Activated CD4-positive, alpha-beta T cell treated with anti-CD3 and anti-CD28 coated beads, Interleukin-2, Interleukin-4, amounts not matched to agents 100 ng/mL and 50 ng/mL, durations not matched to agents 16 hours and 8 hours (primary cell): ENCODE data around the gene DDX55.
"Not testable (repeated sequence)": the region's sequence is repeated elsewhere in the genome, so short reads cannot be mapped to it uniquely, and the experiment has no call there.

ENCODE experiments used
- DNase-seq: peaks from one replicate; pipeline ENCODE4 v3.0.0-alpha.2; 2020; ENCODE audit warnings: low spot score

The DDX55 gene

GRCh38 chr12:123601602-123602489 is at the start of gene DDX55:
Gene DDX55, plus strand, starts transcription at chr12:123602099. Its CDS starts 50 bp downstream, at chr12:123602149.
- peak; percentile 86 for DNase-seq

DNA sequence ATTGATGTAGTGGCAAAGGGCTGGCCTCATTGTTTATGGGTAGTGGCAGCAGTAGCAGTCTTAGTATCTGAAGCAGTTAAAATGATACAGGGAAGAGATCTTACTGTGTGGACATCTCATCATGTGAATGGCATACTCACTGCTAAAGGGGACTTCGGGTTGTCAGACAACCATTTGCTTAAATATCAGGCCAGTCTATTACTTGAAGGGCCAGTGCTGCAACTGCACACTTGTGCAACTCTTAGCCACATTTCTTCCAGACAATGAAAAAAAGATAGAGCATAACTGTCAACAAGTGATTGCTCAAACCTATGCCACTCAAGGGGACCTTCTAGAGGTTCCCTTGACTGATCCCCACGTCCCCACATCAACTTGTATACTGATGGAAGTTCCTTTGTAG is 47.8 kb upstream of the DDX55 start:
- DNase-seq = not testable (repeated sequence)

DNA sequence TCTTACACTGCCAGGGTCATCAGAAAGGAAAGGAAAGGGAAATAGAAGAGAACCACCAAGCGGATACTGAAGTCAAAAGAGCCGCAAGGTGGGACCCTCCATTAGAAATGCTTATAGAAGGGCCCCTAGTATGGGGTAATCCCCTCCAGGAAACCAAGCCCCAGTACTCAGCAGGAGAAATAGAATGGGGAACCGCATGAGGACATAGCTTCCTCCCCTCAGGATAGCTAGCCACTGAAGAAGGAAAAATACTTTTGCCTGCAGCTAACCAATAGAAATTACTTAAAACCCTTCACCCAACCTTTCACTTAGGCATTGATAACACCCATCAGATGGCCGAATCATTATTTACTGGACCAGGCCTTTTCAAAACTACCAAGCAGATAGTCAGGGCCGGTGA is 47.1 kb upstream of the DDX55 start:
- not testable (repeated sequence) for DNase-seq

GRCh38 chr12:123558487-123558886 is 43.4 kb upstream of the DDX55 start:
- not testable (repeated sequence) for DNase-seq

GRCh38 chr12:123559468-123559867 is 42.4 kb upstream of the DDX55 start:
- DNase-seq = no peak

DNA sequence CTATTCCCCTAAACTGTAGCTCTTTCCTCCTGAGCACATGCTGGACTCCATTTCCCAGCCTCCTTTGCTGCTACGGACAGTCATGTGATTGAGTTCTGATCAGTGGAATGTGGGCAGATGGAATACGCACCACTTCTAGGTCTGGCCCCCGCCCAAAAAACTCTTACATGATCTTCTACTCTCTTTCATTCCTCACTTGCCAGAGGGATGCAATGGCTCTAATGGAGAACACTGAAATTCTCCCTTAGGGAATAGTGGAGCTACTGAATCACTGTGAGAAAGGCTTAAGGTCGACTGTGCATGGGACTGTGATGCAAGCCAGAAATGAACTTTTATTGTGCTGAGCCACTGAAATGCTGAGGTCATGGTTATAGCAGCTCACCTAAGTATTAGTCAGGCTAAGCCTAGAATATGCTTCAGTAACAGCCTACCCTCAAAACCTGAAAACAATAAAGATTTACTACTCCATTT is 30.5 kb upstream of the DDX55 start:
- DNase-seq = no peak

GRCh38 chr12:123572391-123572790 is 29.5 kb upstream of the DDX55 start:
- no peak for DNase-seq

GRCh38 chr12:123573870-123574269 is 28.0 kb upstream of the DDX55 start:
- DNase-seq = no peak

GRCh38 chr12:123576611-123577010 is 25.3 kb upstream of the DDX55 start:
- DNase-seq = no peak

DNA sequence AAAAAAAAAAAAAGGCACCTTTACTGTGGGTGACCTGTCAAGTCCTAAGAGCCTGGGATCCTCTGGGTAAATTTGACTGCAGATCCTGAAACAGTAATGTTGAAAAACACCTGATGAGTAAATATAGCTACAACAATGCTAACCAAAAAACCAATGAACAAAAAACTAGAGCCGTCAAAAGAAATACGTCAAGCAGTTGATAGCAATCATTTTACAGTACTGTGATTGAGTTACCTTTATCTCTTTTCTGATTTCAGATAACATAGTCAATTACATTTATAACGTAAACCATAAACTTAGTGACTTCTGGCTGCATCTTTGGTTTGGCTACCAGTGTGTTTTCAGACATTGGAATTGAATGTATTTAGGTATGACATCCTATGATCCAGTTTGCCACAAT is 23.7 kb upstream of the DDX55 start:
- DNase-seq = no peak

DNA sequence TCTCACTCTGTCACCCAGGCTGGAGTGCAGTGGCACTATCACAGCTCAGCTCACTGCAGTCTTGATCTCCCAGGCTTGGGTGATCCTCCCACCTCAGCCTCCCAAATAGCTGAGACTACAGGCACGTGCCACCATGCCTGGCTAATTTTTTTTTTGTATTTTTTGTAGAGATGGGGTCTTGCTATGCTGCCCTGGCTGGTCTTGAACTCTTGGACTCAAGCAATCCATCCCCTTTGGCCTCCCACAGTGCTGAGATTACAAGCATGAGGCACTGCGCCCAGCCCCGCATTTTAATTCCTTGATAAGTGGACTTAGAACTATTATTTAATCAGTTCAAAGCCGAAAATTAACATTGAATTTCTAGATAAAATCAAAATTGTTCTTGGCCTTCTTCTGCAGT is 23.1 kb upstream of the DDX55 start:
- not testable (repeated sequence) for DNase-seq

GRCh38 chr12:123580772-123581171 is 21.1 kb upstream of the DDX55 start:
- DNase-seq = no peak

- DNase-seq = no peak
These were observed 10.0 kb upstream of the DDX55 start for GRCh38 chr12:123591702-123592481.

- DNase-seq = no peak
These were observed 6.2 kb upstream of the DDX55 start for GRCh38 chr12:123595729-123596128.

DNA sequence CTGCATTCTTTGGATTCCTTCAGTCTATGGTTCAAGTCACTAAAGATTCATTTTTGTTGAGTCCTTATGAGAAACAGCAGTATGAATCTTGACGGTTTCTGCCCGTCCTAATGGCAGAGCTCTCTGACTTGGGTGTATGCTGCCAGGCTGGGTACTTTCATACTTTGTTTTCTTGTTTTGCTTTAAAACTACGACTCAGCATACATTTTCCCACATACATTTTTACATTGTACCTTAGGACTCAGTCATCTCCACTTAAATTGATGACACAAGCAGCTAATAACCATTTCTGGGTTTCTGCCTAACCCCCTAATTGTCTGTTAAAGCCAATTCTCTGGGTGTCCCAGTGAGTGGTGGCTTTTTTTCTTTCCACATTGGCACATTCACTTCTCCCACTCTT is 4.8 kb upstream of the DDX55 start:
- DNase-seq = no peak

GRCh38 chr12:123598522-123598921 is 3.4 kb upstream of the DDX55 start:
- no peak for DNase-seq

DNA sequence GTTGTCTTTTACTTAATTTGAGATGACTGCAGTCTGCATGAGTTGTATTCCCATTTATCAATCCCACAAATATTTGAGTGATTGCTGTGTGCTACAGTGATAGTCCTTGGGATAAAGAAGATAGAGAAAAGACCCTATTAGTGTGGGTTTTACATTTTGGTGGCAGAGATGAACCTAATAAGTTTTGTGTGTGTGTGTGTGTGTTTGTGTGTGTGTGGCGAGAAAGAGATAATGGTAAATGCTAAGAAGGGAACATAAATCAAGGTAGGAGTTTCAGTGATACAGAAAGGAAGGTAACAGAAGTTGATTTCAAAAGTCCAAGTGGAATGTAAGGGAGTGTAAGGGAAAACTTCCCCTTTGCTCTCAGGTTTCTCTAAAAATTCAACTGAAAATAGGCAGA is 2.6 kb upstream of the DDX55 start:
- no peak for DNase-seq

GRCh38 chr12:123599721-123600120 is 2.2 kb upstream of the DDX55 start:
- no peak for DNase-seq

DNA sequence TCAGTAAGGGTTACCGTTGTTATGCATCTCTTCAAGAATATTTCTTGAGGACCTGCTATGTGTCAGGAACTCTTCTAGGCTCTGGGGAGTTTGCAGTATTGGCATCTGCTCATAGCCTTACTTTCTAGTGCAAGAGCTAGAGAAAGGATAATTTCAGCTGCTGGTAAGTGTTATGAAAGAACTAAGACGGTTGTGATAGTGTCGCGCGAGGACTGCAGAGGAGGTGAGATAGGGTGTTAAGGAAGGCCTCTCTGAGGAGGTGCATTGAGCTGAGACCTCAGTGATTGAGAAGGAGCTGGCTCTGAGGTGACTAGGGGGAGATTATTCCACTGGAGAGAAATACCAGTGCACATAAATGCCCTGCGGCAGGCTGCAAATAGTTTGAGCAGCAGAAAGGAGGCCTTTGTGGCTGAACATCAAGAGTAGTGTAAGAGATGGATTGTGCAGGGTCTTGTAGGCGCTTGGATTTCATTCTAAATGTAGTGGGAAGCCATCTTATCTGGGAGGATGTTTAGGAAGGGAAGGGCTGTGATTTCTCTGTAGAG is 824 bp downstream of the DDX55 start:
- no peak for DNase-seq

GRCh38 chr12:123603495-123603894 is 1.6 kb downstream of the DDX55 start:
- not testable (repeated sequence) for DNase-seq

DNA sequence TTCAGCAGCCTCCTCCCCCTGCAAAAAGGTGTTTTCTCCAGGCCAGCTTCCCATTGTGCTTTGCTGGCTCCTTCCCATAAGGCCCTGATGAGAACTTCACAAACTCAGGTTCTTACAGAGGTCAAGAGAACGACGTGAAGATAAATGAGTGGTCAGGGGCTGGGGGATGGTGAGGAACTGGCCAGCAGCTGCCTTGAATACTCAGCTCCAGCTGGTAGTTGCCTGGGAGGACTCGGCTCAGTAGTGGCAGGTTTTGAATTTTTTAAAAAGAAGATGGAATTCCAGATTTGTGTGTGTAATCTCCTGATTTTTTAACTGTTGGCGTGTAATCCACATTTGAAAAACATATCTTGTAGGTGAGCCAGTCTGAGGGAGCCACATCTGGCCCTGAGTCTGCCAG is 5.9 kb downstream of the DDX55 start:
- no peak for DNase-seq

DNA sequence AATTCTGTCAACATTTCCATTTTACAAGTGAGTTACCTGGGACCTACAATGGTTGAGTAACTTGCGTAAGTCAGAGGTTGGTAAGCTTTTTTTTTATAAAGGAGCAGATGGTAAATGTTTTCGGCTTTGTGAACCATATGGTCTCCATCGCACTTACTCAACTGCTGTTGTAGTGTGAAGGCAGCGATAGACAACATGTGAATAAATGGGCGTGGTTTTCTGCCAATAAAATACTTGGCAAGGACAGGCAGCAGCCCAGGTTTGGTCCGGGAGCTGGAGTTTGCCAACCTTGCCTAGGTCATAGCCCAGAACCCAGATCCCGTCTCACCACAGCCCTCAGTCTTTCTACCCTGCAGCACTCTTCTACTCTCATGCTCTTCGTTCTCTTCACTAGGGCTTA is 6.3 kb downstream of the DDX55 start:
- no peak for DNase-seq

DNA sequence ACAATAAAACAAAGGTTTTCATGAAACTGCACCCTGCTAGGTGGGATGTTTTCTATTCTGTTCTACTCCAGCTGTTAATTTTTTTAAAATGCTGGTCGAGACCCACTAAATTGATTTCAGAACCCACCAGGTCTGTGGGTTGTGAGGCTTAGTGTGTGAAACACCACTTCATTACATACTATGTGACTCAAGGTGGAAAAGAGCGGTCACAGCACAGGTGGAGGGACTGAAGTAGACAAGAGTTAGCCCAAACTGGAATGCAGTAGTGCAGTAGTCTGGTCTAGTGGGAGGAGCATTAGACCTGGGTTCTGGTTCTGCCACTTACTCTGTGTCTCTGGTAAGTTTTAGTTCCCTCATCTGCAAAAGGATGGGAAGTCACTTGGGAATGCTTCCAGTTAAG is 12.2 kb downstream of the DDX55 start:
- no peak for DNase-seq
